ENCODE measurements around the gene DCUN1D2. TPM values are rescaled to one million over a fixed set of nuclear protein-coding genes. Genes with fewer than 3 reads are reported as not detected.

The DCUN1D2 gene
- total RNA-seq, 2 experiments from 2014 or later: 9.2 to 16.5 TPM

- Histone ChIP-seq H3K27ac (ENCODE audit: low read depth, low read length, poor library complexity, severe bottlenecking) (peak overlapping the region; percentile 94), H3K36me3 (ENCODE audit: insufficient read depth, low read length) (peaks cover 8% of the 10 kb centered on the region; the same call in 1 of the 2 replicates), H3K4me2 (ENCODE audit: low read length) (peak overlapping the region; percentile 100), H3K4me1 (ENCODE audit: insufficient read depth, low read length, poor library complexity, severe bottlenecking) (peaks cover 53% of the 10 kb centered on the region), H4K20me1 (ENCODE audit: insufficient read depth, low read length) (no peaks in the 10 kb centered on the region), H3K9me2 (ENCODE audit: insufficient read depth, low read length) (no peaks in the 10 kb centered on the region), H3K4me3 (ENCODE audit: low read depth, low read length, poor library complexity, severe bottlenecking) (peak overlapping the region; percentile 93), H3K79me2 (ENCODE audit: insufficient read depth, low read depth, low read length) (peaks cover 12% of the 10 kb centered on the region; the same call in 1 of the 2 replicates), H2AFZ (ENCODE audit: low read length) (no peak overlapping the region; the same call in 1 of the 2 replicates), H3K9me3 (ENCODE audit: low read length) (no peaks in the 10 kb centered on the region)
- CTCF ChIA-PET (ENCODE audit: unreplicated experiment): no interaction called here
- BruUV-seq (replicated peaks): no TSS peak
- TF ChIP-seq CTCF (conservative IDR thresholded peaks at IDR 0.05; ENCODE audit: low read length) (no peak), EZH2phosphoT487 (IDR thresholded peaks at IDR 0.05; ENCODE audit: borderline replicate concordance, low read depth, low read length) (no peak)
- intact Hi-C loops (cut with micrococcal nuclease; ENCODE audit: unreplicated experiment): loop anchor here (1.0 to 2.0 kb wide), 4 partner anchors 55 to 240 kb away; partner anchors contain the start of genes CUL4A and LAMP1
- DNase-seq (ENCODE audit: low spot score): peak; percentile 100
- POLR2A ChIA-PET: interaction anchor here (0.7 kb wide), 3 partner anchors 66 to 244 kb away, joined by 3 read pairs; partner anchors contain the start of gene CUL4A
These were observed 41.4 kb downstream of the DCUN1D2 start for GRCh38 chr13:113448885-113449692.

- Histone ChIP-seq H3K4me2 (ENCODE audit: low read length) (peak overlapping the region; percentile 89), H3K9me3 (ENCODE audit: low read length) (no peaks in the 10 kb centered on the region), H3K9me2 (ENCODE audit: insufficient read depth, low read length) (no peaks in the 10 kb centered on the region), H4K20me1 (ENCODE audit: insufficient read depth, low read length) (no peaks in the 10 kb centered on the region), H3K27ac (ENCODE audit: low read depth, low read length, poor library complexity, severe bottlenecking) (peak overlapping the region; percentile 94), H3K36me3 (ENCODE audit: insufficient read depth, low read length) (peaks cover 8% of the 10 kb centered on the region; the same call in 1 of the 2 replicates), H3K4me1 (ENCODE audit: insufficient read depth, low read length, poor library complexity, severe bottlenecking) (peaks cover 55% of the 10 kb centered on the region), H3K4me3 (ENCODE audit: low read depth, low read length, poor library complexity, severe bottlenecking) (peak overlapping the region; percentile 85), H3K79me2 (ENCODE audit: insufficient read depth, low read depth, low read length) (peaks cover 12% of the 10 kb centered on the region; the same call in 1 of the 2 replicates), H2AFZ (ENCODE audit: low read length) (no peak overlapping the region)
- TF ChIP-seq CTCF (conservative IDR thresholded peaks at IDR 0.05; ENCODE audit: low read length) (no peak), EZH2phosphoT487 (IDR thresholded peaks at IDR 0.05; ENCODE audit: borderline replicate concordance, low read depth, low read length) (no peak)
- BruUV-seq (replicated peaks): no TSS peak
- CTCF ChIA-PET (ENCODE audit: unreplicated experiment): no interaction called here
- peak; percentile 51 for DNase-seq (ENCODE audit: low spot score)
- intact Hi-C loops (cut with micrococcal nuclease; ENCODE audit: unreplicated experiment): loop anchor here (2.0 kb wide), 1 partner anchor 152 kb away; the partner anchor contains the start of gene LAMP1
- POLR2A ChIA-PET: interaction anchor here (0.7 kb wide), 3 partner anchors 66 to 244 kb away, joined by 3 read pairs; partner anchors contain the start of gene CUL4A
These were observed 42.0 kb downstream of the DCUN1D2 start for GRCh38 chr13:113448545-113448884.

GRCh38 chr13:113447596-113447995 lies 42.9 kb downstream of the DCUN1D2 start:
- Histone ChIP-seq H3K79me2 (ENCODE audit: insufficient read depth, low read depth, low read length) (peaks cover 12% of the 10 kb centered on the region; the same call in 1 of the 2 replicates), H3K27ac (ENCODE audit: low read depth, low read length, poor library complexity, severe bottlenecking) (peak overlapping the region; percentile 94), H3K9me3 (ENCODE audit: low read length) (no peaks in the 10 kb centered on the region), H3K4me3 (ENCODE audit: low read depth, low read length, poor library complexity, severe bottlenecking) (peak overlapping the region; percentile 85), H4K20me1 (ENCODE audit: insufficient read depth, low read length) (no peaks in the 10 kb centered on the region), H3K4me1 (ENCODE audit: insufficient read depth, low read length, poor library complexity, severe bottlenecking) (peaks cover 55% of the 10 kb centered on the region), H3K36me3 (ENCODE audit: insufficient read depth, low read length) (peaks cover 15% of the 10 kb centered on the region; the same call in 1 of the 2 replicates), H3K9me2 (ENCODE audit: insufficient read depth, low read length) (no peaks in the 10 kb centered on the region), H2AFZ (ENCODE audit: low read length) (no peak overlapping the region), H3K4me2 (ENCODE audit: low read length) (peak overlapping the region; percentile 89)
- intact Hi-C loops (cut with micrococcal nuclease; ENCODE audit: unreplicated experiment): no loop called here
- ChIA-PET CTCF (ENCODE audit: unreplicated experiment) (no interaction called here), POLR2A (no interaction called here)
- TF ChIP-seq CTCF (conservative IDR thresholded peaks at IDR 0.05; ENCODE audit: low read length): no peak
- no peak for TF ChIP-seq EZH2phosphoT487 (IDR thresholded peaks at IDR 0.05; ENCODE audit: borderline replicate concordance, low read depth, low read length)
- BruUV-seq (replicated peaks): no TSS peak
- no peak for DNase-seq (ENCODE audit: low spot score)
